Stimulated activated CD4-positive, alpha-beta T cell treated with anti-CD3 and anti-CD28 coated beads, Interleukin-15, amount 100 ng/mL, for 24 hours (primary cell): ENCODE results near the gene CEP131.
A peak's percentile ranks its signal among the peaks of the same experiment; 100 is the strongest.

Source experiments
- DNase-seq: peaks from one replicate; pipeline ENCODE4 v3.0.0-alpha.2; 2020

The CEP131 gene

GRCh38 chr17:81251094-81251708 is 28.4 kb upstream of the CEP131 start:
- no peak for DNase-seq

- DNase-seq = no peak
Observed at GRCh38 chr17:81250286-81251093, 27.7 kb upstream of the CEP131 start.

GRCh38 chr17:81249223-81250040 is 26.7 kb upstream of the CEP131 start:
- DNase-seq = no peak

GRCh38 chr17:81248649-81249048 is 25.9 kb upstream of the CEP131 start:
- no peak for DNase-seq

- DNase-seq = no peak
Observed at GRCh38 chr17:81247339-81247990, 24.7 kb upstream of the CEP131 start.

GRCh38 chr17:81246679-81247338 is 24.0 kb upstream of the CEP131 start:
- no peak for DNase-seq

GRCh38 chr17:81246343-81246670 is 23.5 kb upstream of the CEP131 start:
- no peak for DNase-seq

GRCh38 chr17:81245665-81246342 is 23.0 kb upstream of the CEP131 start:
- DNase-seq = no peak

GRCh38 chr17:81245024-81245664 is 22.4 kb upstream of the CEP131 start:
- DNase-seq = no peak

- DNase-seq = no peak
Observed at GRCh38 chr17:81244358-81245023, 21.7 kb upstream of the CEP131 start.

- no peak for DNase-seq
Observed at GRCh38 chr17:81243333-81243664, 20.5 kb upstream of the CEP131 start.

- no peak for DNase-seq
Observed at GRCh38 chr17:81242421-81243332, 19.9 kb upstream of the CEP131 start.

- peak; percentile 68 for DNase-seq
Observed at GRCh38 chr17:81241648-81242420, 19.1 kb upstream of the CEP131 start.

GRCh38 chr17:81241203-81241602 is 18.4 kb upstream of the CEP131 start:
- no peak for DNase-seq

- DNase-seq = no peak
Observed at GRCh38 chr17:81240761-81241160, 18.0 kb upstream of the CEP131 start.

- peak; percentile 69 for DNase-seq
Observed at GRCh38 chr17:81239714-81240555, 17.2 kb upstream of the CEP131 start.

- peak; percentile 96 for DNase-seq
Observed at GRCh38 chr17:81238815-81239713, 16.3 kb upstream of the CEP131 start, which contains the start of the genes NDUFAF8 and TEPSIN. TSS of gene NDUFAF8 (plus strand) at chr17:81239318. CDS start at chr17:81239364, 46 bp downstream. TSS of gene TEPSIN (minus strand) at chr17:81239055. CDS start at chr17:81239033, 22 bp downstream.
